HG02943 (cell line): Measurements from ENCODE around the gene RARRES1.

Experiments used
- ATAC-seq: cut with Tn5 transposase; IDR thresholded peaks from one replicate; pipeline ENCODE4 v1.9.1; 2021; ENCODE audit warnings: mild to moderate bottlenecking, low read depth, moderate library complexity; ENCODE audit not compliant: unreplicated experiment

Gene RARRES1

GRCh38 chr3:158649791-158650190, 82.5 kb downstream of the RARRES1 start:
- no peak for ATAC-seq
